ENCODE measurements around the gene ARID3A.
"Not testable (repeated sequence)": the region's sequence is repeated elsewhere in the genome, so short reads cannot be mapped to it uniquely, and the experiment has no call there.

Gene ARID3A

DNA sequence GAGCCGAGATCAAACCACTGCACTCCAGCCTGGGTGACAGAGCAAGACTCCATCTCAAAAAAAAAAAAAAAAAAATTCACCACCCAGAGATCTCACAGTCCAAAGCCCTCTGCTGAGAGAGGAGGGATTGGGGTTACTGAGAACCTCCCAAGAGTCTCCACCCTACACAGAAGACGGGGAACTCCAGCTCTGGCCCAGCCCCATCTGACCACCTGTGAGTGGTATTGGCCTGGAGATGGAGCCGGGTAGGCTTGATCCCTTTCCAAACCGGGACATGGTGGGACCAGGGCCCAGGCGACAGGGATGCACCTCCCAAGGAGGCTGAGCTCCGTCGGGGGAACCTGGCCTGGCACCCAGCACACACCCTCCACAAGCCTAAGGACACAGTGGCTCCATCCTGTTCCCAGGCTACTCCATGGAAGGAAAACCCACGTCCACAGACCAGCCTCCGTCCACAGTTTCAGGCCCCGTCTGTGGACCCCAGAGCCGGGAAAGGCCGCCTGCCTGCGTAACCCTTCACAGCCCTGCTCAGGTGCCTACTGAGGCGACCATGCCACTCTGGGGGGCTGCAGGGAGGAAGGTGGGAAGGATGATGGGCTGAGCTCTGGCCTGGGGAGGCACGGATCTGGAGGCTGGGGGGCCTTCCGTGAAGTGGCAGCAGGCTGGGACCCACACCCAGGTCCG is 93.2 kb downstream of the ARID3A start:
- no peak for DNase-seq

DNA sequence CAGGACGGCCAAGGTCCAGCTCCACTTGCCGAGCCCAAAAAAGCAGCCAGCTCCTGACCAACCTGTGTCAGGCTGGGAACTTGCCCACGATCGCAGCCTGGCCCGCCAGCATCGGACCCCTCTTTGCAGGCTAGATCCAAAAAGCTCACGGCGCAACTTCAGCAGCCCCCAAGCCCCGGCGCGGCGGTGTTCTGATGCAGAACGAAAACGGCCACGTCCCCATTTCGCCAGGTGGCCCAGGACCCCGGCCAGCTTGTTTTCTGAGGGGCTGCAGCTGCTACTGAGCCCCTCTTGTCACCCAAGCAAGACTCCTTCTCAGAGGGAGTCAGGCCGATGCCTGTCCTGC is 93.8 kb downstream of the ARID3A start:
- DNase-seq, result no peak

DNA sequence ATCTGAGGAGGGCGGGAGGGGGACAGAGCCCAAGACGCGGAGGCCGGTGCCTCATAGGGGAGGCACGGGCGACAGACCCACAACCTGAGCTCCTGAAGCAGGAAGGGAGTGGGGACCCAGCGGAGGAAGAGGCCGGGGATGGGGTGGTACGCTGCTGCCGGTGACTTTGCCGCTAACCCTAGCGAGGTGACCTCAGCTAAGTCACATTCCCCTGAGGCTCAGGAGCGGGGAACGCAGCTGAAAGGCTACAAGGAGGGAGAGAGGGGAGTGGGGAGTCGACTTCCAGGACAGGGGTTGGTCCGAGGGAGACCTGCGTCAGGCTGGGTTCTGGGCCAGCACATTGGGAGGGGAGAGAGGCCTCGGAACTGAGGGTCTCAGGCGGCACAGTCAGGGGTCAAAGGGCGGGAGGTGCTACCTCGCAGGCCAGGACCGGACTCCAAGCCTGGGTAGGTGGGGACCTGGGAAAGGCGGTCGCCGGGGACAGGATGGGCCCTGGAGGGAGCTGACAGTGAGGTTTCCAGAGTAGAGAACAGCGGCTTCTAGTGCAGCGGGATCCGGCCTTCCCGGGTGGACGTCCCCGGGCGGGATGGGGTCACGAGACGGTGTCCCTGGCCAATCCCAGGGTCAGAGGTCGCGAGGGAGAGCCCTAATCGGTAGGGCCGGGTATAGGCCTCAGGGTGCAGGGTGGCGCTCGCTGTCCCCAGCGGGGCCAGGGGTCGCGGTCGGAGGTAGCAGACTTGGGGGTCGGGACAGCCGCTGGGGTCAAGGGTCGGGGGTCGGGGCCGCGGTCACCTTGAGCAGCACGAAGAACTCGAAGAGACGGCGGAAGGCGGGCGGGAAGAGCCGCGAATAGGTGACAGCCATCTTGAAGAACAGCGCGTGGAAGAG is 94.4 kb downstream of the ARID3A start:
- no peak for DNase-seq

DNA sequence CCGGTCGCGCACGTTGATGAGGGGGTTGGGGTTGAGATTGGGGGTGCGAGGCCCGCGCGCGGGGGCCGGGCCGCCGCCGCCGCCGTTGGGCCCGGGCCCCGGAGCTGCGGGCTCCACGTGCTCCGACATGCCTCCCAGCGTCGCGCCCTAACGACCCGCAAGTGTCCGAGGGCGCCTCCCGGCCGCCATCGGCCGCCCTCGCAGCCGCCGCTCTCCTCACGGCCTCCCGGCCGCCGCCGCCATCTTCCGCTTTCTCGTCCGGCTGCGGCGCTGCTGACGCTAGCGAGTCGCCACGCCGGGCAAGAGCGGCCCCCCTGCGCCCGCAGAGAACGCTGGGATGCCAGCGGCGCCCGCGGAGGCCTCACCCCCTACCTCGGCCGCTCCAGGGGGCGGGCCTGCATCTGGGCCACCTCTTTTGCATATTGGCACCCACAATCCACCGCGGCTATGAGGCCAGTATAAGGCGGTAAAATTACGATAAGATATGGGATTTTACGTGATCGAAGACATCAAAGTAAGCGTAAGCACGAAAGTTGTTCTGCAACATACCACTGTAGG is 95.1 kb downstream of the ARID3A start, which contains the start of gene TMEM259:
TSS of gene TMEM259 (minus strand) at position 256 of the 558 bp plus-strand sequence. CDS start at position 129, 127 bp downstream.
- peak; percentile 98 for DNase-seq

DNA sequence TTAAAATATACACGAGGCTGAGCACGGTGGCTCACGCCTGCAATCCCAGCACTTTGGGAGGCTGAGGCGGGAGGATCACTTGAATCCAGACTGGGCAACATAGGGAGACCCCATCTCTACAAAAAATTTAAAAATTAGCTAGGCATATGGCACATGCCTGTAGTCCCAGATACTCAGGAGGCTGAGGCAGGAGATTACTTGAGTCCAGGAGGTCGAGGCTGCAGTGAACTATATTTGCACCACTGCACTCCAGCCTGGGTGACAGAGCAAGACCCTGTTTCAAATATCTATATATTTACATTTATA is 98.0 kb downstream of the ARID3A start:
- not testable (repeated sequence) for DNase-seq

DNA sequence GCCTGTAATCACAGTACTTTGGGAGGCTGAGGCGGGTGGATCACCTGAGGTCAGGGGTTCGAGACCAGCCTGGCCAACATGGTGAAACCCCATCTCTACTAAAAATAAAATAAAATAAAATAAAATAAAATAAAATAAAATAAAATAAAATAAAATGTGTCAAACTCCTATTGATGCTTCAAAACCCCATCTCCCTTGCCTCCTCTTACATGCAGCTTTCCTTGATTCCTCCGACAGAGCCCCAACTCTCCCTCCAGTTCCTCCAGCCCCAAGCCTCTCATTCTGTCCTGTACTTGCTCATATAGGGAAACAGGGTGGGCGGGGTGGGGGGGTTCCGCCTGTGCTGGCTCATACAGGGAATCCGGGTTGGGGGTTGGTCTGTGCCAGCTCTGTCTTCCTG is 99.2 kb downstream of the ARID3A start:
- not testable (repeated sequence) for DNase-seq

Data from CD4-positive, alpha-beta T cell treated with Interleukin-17A for 4 hours (primary cell).